HG02981 (cell line): ENCODE data around the gene TBRG4.
"Not testable (repeated sequence)": the region's sequence is repeated elsewhere in the genome, so short reads cannot be mapped to it uniquely, and the experiment has no call there.

Source experiments
- ATAC-seq: cut with Tn5 transposase; IDR thresholded peaks from one replicate; pipeline ENCODE4 v1.9.1; 2021; ENCODE audit warnings: mild to moderate bottlenecking, moderate library complexity; ENCODE audit not compliant: unreplicated experiment

TBRG4 gene

DNA sequence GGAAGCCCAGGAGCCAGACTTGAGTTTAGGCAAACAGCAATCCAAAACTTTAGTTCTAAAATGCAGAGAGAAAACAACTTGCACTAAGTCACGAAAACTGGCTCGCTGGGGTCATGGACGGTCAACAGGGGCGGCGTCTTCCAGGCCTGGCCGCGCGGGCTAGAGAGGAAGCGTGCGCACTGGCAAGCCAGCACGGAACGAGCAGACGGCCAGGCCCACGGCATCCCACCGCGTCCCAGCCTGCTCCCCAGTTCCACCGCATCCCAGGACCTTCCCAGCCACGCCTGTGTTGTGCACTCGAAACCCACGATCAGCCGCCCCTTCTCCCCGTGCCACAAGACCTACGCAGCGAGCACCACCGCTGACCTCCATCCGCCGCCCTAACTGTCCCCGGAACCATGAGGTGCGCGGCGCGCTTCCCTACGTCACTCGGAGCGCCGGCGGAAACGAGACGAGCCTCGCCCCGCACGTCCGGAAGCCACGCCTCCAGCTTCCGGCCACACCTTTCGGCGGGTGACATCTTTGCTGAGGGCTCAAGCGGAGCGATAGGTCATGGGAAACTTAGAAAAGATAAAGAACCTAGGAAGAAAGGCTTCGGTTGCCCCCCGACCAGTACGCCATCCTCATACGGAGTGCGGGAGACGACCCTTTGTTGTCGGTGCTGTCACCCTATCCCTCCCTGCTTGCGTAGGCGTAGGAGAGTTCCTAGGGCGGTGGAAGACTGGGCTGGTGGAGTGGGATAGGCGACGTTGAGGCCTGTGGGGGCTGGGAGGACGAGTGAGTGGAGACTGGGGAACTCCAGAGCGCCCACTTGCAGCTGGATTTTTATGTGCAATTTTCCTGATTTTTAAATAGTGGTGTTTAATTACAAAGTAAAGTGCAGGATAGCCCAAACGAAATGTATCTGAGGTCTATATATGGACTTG lies at the start of gene TBRG4:
Gene TBRG4 (minus strand): TSS at position 400 of the 926 bp plus-strand sequence. CDS start 2,460 bp downstream, outside the sequence.
- ATAC-seq, result peak; percentile 94

DNA sequence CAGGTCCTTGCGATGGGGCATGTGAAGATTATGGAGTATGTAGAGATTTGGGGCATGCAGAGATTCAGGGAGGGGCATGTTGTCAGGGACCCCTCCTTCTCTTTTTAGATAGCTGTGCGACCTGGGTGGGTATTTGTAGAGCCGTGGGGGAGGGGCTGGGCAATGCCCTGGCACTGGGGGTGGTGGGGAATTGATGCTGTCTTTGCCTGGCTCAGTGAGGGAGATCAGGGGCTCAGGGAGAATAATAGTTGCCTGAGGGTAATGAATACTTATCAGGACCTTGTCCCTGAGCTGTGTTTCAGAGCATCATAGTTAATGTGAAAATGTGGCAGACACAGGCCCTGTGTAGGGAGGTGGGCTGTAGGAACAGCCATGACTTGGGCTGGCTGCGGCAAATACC lies 49.6 kb upstream of the TBRG4 start:
- no peak for ATAC-seq

GRCh38 chr7:45160417-45160881 lies 49.0 kb upstream of the TBRG4 start:
- ATAC-seq, result peak; percentile 45

GRCh38 chr7:45159296-45159695 lies 47.8 kb upstream of the TBRG4 start:
- no peak for ATAC-seq

DNA sequence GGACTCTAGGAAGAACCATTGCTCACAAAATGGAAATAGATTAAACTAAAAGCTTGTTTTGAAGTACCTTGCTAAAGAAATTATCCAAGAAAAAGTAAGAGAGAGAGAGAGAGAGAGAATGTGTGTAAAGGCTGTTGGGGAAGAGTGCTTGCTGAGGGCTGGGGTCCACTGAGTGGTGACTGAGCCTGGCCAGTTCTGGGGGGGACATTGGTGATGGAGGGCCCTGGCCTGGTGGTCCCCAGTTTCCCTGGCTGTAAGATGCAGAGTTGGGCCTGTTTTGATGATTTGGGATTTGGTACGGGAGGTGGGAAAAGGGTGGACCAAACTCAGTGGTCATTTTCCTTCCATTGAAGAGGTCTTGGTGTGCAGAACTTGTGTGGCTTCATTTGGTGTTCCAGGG lies 47.0 kb upstream of the TBRG4 start:
- no peak for ATAC-seq

GRCh38 chr7:45157653-45158401 lies 46.3 kb upstream of the TBRG4 start, which contains the start of gene RAMP3:
Gene RAMP3, plus strand, starts transcription at chr7:45157791. Its CDS starts 38 bp downstream, at chr7:45157829.
- ATAC-seq, result no peak

DNA sequence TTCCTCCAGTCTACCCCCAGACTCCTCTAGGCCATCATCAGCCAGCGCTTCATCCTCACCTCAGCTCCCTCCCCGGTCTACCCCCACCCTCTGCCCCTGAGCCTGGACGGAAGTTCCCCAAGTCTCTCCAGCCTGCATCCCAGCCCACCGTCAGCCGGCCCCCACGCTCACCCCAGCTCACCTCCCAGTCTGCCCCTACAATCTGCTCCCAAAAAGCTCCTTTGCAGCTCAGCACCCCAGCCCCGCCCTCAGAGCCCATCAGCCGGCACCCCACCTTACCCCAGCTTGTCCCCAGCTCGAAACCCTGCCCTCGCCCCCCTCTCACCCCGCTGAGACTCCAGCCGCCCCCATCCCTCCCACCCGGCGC lies 45.8 kb upstream of the TBRG4 start:
- ATAC-seq, result no peak

GRCh38 chr7:45156516-45157272 lies 45.2 kb upstream of the TBRG4 start:
- ATAC-seq, result no peak

- no peak for ATAC-seq
Measured at GRCh38 chr7:45155941-45156340, 44.4 kb upstream of the TBRG4 start.

DNA sequence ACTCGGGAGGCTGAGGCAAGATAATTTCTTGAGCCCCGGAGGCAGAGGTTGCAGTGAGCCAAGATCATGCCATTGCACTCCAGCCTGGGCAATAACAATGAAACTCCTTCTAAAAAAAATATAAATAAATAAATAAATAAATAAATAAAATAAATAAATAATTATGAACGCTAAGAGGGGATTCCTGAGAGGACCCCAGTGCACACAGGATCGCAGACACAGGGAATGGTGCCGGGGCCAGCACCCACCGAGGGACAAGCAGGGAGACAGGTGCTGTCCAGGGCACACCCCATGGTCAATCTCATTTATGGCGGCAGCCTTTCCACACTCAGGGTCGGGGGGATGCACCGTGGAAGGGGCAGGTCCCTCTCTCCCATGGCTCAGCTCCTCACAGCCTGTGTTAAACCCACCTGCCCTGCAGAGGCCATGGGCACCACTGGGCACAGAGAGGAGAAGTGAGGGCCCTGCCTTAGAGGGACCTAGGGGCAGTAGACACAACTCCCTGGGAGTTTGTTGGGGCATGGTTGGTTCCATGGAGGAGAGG lies 43.9 kb upstream of the TBRG4 start:
- no peak for ATAC-seq

- ATAC-seq, result not testable (repeated sequence)
Measured at GRCh38 chr7:45153861-45154260, 42.4 kb upstream of the TBRG4 start.

- no peak for ATAC-seq
Measured at GRCh38 chr7:45153233-45153632, 41.7 kb upstream of the TBRG4 start.

DNA sequence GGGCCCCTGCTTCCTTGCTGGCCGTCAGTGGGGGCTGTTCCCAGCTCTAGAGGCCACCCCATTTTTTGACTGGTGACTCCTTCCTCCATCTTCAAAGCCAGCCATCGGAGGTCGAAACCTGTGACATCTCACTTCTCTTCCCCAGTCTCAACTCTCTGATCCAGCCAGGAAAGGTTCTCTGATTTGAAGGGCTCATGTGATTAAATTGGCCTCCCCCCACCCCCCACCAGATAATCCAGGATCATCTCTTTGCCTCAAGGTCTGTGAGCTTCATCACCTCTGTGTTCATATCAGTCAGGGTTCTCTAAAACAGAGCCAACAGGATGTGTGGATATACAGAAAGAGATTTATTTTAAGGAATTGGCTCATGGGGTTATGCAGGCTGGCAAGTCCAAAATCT lies 40.5 kb upstream of the TBRG4 start:
- ATAC-seq, result no peak

DNA sequence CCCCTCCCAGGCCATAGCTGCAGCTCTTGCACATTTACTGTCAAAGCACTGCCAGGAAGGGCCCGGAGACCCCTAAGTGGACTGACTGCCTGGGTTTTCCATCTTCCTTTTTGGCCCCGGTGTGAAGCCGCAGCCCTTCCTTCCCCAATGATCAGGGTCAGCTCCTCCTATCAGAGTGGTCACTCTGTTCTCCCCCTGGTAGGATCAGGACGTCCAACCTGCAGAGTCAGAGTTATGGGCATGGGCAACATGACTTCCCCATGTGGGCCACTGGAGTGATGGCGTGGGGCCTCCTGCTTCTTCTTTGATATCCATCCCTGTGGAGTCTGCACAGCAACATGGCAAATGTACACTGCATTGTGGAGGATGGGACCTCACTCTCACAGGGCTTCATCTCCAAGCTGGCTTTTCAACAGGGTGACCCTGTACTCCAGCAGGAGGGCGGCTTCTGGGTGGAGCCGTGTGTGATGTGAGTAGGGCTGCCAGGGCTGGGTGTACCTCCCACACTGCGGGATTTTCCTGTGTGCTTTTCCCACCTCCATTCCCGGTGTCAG lies 39.7 kb upstream of the TBRG4 start:
- ATAC-seq, result no peak

GRCh38 chr7:45150199-45150598 lies 38.7 kb upstream of the TBRG4 start:
- no peak for ATAC-seq

GRCh38 chr7:45149606-45150005 lies 38.1 kb upstream of the TBRG4 start:
- ATAC-seq, result no peak

- no peak for ATAC-seq
Measured at GRCh38 chr7:45148653-45148973, 37.1 kb upstream of the TBRG4 start.

- no peak for ATAC-seq
Measured at GRCh38 chr7:45147858-45148652, 36.6 kb upstream of the TBRG4 start.

DNA sequence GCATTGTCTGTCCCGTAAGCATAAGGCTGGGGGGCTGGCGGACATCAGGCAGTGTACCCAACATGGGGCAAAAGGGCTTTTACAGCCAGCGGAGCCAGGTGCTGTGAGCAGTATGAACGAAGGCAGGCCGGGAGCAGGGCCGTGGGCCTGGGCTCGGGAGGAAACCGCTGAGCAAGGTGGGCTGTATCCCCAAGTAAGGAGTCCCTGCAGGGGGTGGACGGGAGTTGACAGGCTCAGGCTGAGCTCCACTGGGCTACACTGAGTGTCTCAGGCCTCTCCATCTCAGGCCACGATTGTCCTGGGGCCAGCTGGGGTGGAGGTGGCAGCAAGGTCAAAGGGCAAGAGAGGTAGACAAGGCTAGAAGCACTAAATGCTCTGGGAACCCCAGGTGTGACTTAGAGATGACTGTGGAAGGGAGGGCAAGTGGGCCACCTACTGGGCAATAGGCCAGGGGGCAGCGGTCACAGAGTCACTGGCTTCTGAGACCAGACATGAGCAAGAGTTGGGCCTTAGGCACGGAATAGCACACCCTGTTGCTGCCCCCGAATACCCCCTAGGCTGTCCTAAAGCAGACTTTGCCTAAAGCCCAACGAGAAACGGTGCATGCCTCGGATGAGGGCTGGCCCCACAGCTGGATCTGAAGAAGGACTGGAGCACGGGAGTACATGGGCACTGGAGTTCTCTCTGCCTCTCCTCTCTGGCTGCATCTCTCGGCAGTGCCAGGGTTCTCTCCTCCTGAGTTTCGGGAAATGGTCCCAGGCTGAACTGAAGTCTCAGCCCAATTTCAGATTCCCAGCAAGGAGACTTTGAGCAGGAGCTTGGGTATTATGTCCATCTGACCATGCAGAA lies 35.3 kb upstream of the TBRG4 start:
- no peak for ATAC-seq
